RWPE1 (cell line): ENCODE results near the gene ZNF521.

Experiments
- CTCF ChIA-PET: fragments of 350-600 bp; sonication (Branson Sonifier 250); formaldehyde crosslinking; extraction: SDS; loops from one replicate; lab custom pipeline; 2021; lab: Yijun Ruan, JAX
- POLR2A ChIA-PET: fragments of 400-600 bp; formaldehyde crosslinking; extraction: SDS; loops from one replicate; lab custom pipeline; 2020; ENCODE audit warnings: antibody characterized with exemption; ENCODE audit not compliant: low non-redundant PET; lab: Yijun Ruan, JAX
- DNase-seq: peaks from one replicate; pipeline ENCODE4 v3.0.0; 2012; ENCODE audit warnings: low spot score
- H3K27ac ChIP-seq: fragments of 450-650 bp; 2 replicates; pipeline ENCODE4 v1.5.1; 2017
- TF ChIP-seq, protein P1 (sequence below): fragments of 450-650 bp; conservative IDR thresholded peaks from 2 replicates; pipeline ENCODE4 v1.5.1; 2017; ENCODE audit warnings: low read depth, mild to moderate bottlenecking

The ZNF521 gene

DNA sequence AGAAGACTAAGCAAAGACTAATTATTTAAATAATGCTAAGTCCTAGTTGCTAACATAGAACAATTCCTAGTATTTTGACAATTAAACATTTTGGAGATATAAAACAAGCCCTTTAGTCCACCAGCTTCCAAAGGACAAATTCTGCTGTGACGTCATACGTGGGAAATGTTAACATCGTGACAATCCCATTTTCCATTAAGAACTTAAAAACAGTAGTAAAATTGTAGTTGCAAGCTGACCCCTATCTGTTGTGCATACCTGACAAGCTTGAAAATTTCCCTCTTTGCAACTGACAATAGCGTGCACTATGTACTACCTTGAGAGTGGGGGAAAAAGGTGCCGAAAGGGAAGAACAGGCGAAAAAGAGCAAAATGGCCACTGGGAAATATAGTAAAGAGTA, 279.8 kb downstream of the ZNF521 start:
- POLR2A ChIA-PET = no interaction called here
- TF ChIP-seq, protein P1, sequence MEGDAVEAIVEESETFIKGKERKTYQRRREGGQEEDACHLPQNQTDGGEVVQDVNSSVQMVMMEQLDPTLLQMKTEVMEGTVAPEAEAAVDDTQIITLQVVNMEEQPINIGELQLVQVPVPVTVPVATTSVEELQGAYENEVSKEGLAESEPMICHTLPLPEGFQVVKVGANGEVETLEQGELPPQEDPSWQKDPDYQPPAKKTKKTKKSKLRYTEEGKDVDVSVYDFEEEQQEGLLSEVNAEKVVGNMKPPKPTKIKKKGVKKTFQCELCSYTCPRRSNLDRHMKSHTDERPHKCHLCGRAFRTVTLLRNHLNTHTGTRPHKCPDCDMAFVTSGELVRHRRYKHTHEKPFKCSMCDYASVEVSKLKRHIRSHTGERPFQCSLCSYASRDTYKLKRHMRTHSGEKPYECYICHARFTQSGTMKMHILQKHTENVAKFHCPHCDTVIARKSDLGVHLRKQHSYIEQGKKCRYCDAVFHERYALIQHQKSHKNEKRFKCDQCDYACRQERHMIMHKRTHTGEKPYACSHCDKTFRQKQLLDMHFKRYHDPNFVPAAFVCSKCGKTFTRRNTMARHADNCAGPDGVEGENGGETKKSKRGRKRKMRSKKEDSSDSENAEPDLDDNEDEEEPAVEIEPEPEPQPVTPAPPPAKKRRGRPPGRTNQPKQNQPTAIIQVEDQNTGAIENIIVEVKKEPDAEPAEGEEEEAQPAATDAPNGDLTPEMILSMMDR = no peak
- CTCF ChIA-PET = no interaction called here
- DNase-seq = no peak
- no peak overlapping the region for H3K27ac ChIP-seq

DNA sequence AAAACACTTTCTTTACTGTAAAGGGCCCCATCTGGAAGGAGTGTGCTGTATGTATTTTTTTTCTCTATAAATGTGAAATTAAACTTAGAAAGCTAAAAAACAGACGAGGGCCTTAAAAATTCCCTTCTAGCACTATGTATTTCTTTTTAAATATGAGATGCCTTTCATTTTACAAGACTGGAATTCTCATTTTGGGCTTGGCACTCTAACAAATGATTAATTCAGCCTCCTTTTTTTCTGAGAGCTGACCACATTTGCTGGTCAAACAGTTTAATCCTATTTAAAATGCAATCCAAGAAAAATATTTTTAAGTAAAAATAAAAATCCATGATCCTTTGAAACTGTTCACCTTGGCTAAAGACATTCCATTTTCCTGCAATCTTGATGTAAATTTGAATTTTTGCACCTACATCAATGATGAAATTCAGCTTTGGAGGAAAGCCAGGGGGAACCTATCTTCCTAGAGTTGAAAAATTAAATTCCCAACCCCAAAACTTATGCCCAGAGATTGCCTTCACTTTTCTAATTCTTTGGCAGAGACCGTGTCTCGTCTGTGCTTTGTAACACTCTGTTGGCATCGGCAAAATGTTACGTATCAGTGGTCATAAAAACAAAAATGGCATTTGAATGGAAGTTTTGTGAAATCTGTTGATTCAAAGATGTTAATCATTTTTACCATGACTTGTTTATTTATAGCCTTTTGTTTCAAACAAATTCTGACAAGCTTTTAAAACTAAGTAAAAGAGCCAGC, 284.5 kb downstream of the ZNF521 start:
- H3K27ac ChIP-seq = no peak overlapping the region
- TF ChIP-seq, protein P1 = no peak
- no peak for DNase-seq
- CTCF ChIA-PET = interaction anchor here (0.9 kb wide), 1 partner anchor 74 kb away, joined by 3 read pairs; no protein-coding TSS in a partner anchor
- POLR2A ChIA-PET = no interaction called here

DNA sequence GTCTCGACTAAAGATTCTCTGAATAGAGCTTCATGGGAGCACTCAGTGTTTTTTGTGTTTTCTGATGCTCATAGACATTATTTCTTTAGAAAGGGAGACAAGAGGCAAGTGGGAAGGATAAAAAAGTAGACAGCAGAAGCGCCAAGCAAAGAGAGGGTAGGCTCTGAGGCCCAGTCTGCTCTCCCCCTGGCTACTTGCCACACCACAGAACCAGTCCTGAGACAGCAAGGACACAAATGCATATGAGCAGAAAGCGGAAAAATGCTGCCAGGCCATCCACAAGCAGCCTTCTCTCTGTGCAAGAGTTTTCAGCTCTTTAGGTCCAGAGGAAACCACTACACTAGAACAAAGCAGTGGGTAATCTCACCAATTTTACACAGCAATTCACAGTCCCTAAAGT, 285.4 kb downstream of the ZNF521 start:
- POLR2A ChIA-PET = no interaction called here
- H3K27ac ChIP-seq = no peak overlapping the region
- TF ChIP-seq, protein P1 = no peak
- DNase-seq = no peak
- CTCF ChIA-PET = interaction anchor here (0.9 kb wide), 1 partner anchor 73 kb away, joined by 3 read pairs; no protein-coding TSS in a partner anchor

DNA sequence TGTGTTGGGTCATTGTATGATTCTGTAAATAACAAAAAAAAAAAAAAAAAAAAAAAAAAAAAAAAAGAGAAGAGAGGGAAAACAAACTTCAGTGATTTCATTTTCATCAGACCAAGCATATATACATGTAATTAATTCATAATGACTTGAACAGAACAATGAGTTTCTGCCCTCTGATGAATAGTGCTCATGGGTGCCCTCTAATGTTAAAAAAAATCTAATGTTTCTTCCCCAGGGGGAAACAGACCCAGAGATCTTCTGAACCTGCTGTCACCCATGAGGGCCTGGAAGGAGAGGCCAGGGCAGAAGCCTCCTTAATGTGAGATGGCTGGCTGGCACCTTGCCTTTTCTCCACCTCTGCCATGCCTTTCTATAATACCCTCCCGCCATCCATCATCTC, 289.2 kb downstream of the ZNF521 start:
- no peak for DNase-seq
- TF ChIP-seq, protein P1 = no peak
- no peak overlapping the region for H3K27ac ChIP-seq
- ChIA-PET POLR2A (no interaction called here), CTCF (no interaction called here)

DNA sequence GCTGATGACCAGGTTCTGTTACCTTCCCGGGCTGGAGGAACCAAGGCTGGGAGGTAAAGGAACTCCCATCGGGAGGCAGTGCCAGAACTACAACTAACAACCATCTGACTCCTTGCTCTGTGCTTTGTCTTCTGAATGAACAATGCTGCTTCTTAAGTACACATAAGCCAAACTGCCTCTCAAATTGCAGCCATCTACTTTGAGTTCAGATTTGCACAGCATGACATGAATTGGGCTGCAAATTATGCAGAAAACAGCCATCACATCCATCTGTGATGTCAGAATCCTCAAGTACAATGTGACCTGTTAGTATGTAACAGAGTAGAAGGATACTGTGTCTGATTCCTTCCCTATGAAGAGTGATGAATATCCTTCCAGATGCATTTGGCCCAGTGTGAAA, 290.6 kb downstream of the ZNF521 start:
- no peak overlapping the region for H3K27ac ChIP-seq
- ChIA-PET CTCF (interaction anchor here (0.8 kb wide), 1 partner anchor 1112 kb away, joined by 9 read pairs; no protein-coding TSS in a partner anchor), POLR2A (no interaction called here)
- TF ChIP-seq, protein P1 = no peak
- DNase-seq = no peak

DNA sequence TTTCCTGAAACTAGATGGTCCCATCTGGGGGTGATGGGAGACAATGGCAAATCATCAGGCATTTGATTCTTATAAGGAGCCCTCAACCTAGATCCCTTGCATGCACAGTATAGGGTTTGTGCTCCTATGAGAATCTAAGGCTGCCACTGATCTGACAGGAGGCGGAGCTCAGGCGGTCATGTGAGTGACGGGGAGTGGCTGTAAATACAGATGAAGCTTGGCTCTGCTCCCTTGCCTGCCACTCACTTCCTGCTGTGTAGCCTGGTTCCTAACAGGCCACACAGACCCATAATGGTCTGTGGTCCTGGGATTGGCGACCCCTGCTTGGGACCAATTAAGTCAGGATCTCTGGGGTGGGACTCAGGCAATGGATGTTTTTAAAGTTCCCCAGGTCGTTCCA, 293.4 kb downstream of the ZNF521 start:
- CTCF ChIA-PET = no interaction called here
- DNase-seq = no peak

More for the DNA sequence above, 293.4 kb downstream of the ZNF521 start:
- POLR2A ChIA-PET = no interaction called here
- TF ChIP-seq, protein P1 = no peak
- no peak overlapping the region for H3K27ac ChIP-seq
